ENCODE results near the gene ARHGAP22. TPM values are rescaled to one million over a fixed set of nuclear protein-coding genes. Genes with fewer than 3 reads are reported as not detected.

Gene ARHGAP22
- total RNA-seq, 1 donor from 2014 or later: 1.9 TPM

GRCh38 chr10:48490571-48490940 lies 114.3 kb downstream of the ARHGAP22 start:
- no peak for TF ChIP-seq CTCF (IDR thresholded peaks at IDR 0.05; ENCODE audit: unreplicated experiment)
- H3K4me3 Mint-ChIP-seq (ENCODE audit: unreplicated experiment): no peak overlapping the region
- H3K36me3 Mint-ChIP-seq (ENCODE audit: low read depth, unreplicated experiment): no peaks in the 10 kb centered on the region
- H3K4me1 Mint-ChIP-seq (ENCODE audit: unreplicated experiment): peaks cover 10% of the 10 kb centered on the region
- no peak overlapping the region for H3K27ac Mint-ChIP-seq (ENCODE audit: unreplicated experiment)
- peaks cover 5% of the 10 kb centered on the region for H3K27me3 Mint-ChIP-seq (ENCODE audit: unreplicated experiment)
- no peaks in the 10 kb centered on the region for H3K9me3 Mint-ChIP-seq (ENCODE audit: unreplicated experiment)
- DNase-seq (ENCODE audit: low spot score): no peak

- no peak for TF ChIP-seq CTCF (IDR thresholded peaks at IDR 0.05; ENCODE audit: unreplicated experiment)
- H3K9me3 Mint-ChIP-seq (ENCODE audit: unreplicated experiment): no peaks in the 10 kb centered on the region
- no peaks in the 10 kb centered on the region for H3K27me3 Mint-ChIP-seq (ENCODE audit: unreplicated experiment)
- H3K36me3 Mint-ChIP-seq (ENCODE audit: low read depth, unreplicated experiment): no peaks in the 10 kb centered on the region
- DNase-seq (ENCODE audit: low spot score): no peak
- H3K27ac Mint-ChIP-seq (ENCODE audit: unreplicated experiment): no peak overlapping the region
- H3K4me1 Mint-ChIP-seq (ENCODE audit: unreplicated experiment): peaks cover under 1% of the 10 kb centered on the region
- H3K4me3 Mint-ChIP-seq (ENCODE audit: unreplicated experiment): no peak overlapping the region
Measured at GRCh38 chr10:48489099-48489498, 115.8 kb downstream of the ARHGAP22 start.

GRCh38 chr10:48487244-48487643 lies 117.6 kb downstream of the ARHGAP22 start:
- no peak for DNase-seq (ENCODE audit: low spot score)
- Mint-ChIP-seq H3K27me3 (ENCODE audit: unreplicated experiment) (no peaks in the 10 kb centered on the region), H3K9me3 (ENCODE audit: unreplicated experiment) (no peaks in the 10 kb centered on the region), H3K36me3 (ENCODE audit: low read depth, unreplicated experiment) (no peaks in the 10 kb centered on the region), H3K4me1 (ENCODE audit: unreplicated experiment) (no peaks in the 10 kb centered on the region), H3K4me3 (ENCODE audit: unreplicated experiment) (no peak overlapping the region), H3K27ac (ENCODE audit: unreplicated experiment) (no peak overlapping the region)
- TF ChIP-seq CTCF (IDR thresholded peaks at IDR 0.05; ENCODE audit: unreplicated experiment): no peak

GRCh38 chr10:48485711-48486110 lies 119.2 kb downstream of the ARHGAP22 start:
- Mint-ChIP-seq H3K36me3 (ENCODE audit: low read depth, unreplicated experiment) (no peaks in the 10 kb centered on the region), H3K4me3 (ENCODE audit: unreplicated experiment) (no peak overlapping the region), H3K9me3 (ENCODE audit: unreplicated experiment) (no peaks in the 10 kb centered on the region), H3K27ac (ENCODE audit: unreplicated experiment) (no peak overlapping the region), H3K27me3 (ENCODE audit: unreplicated experiment) (no peaks in the 10 kb centered on the region), H3K4me1 (ENCODE audit: unreplicated experiment) (no peaks in the 10 kb centered on the region)
- no peak for DNase-seq (ENCODE audit: low spot score)
- TF ChIP-seq CTCF (IDR thresholded peaks at IDR 0.05; ENCODE audit: unreplicated experiment): no peak

GRCh38 chr10:48484911-48485310 lies 120.0 kb downstream of the ARHGAP22 start:
- H3K4me1 Mint-ChIP-seq (ENCODE audit: unreplicated experiment): no peaks in the 10 kb centered on the region
- no peak for TF ChIP-seq CTCF (IDR thresholded peaks at IDR 0.05; ENCODE audit: unreplicated experiment)
- H3K27ac Mint-ChIP-seq (ENCODE audit: unreplicated experiment): no peak overlapping the region
- no peak for DNase-seq (ENCODE audit: low spot score)
- H3K4me3 Mint-ChIP-seq (ENCODE audit: unreplicated experiment): no peak overlapping the region
- H3K27me3 Mint-ChIP-seq (ENCODE audit: unreplicated experiment): no peaks in the 10 kb centered on the region
- no peaks in the 10 kb centered on the region for H3K36me3 Mint-ChIP-seq (ENCODE audit: low read depth, unreplicated experiment)
- no peaks in the 10 kb centered on the region for H3K9me3 Mint-ChIP-seq (ENCODE audit: unreplicated experiment)
